GM23338 (cell line): Measurements from ENCODE around the gene PEA15. TPM values are rescaled to one million over a fixed set of nuclear protein-coding genes. Genes with fewer than 3 reads are reported as not detected.

Source experiments
- ATAC-seq: fragments of 200-7000 bp; cut with Tn5 transposase; 3 replicates; pipeline ENCODE4 v1.9.1; 2020
- DNase-seq: peaks from one replicate; pipeline ENCODE4 v3.0.0-alpha.2; 2015; ENCODE audit warnings: low spot score
- H2AFZ ChIP-seq: fragments of 200-600 bp; sonication (generic); 2 replicates; pipeline ENCODE4 v1.8.0; 2016; ENCODE audit warnings: antibody characterized with exemption, mild to moderate bottlenecking, moderate library complexity
- H3F3A ChIP-seq: fragments of 200-600 bp; sonication (generic); replicated peaks from 2 replicates; pipeline ENCODE4 v1.8.0; 2017; ENCODE audit warnings: antibody characterized with exemption, mixed run types, low read depth
- H3K27ac ChIP-seq: fragments of 200-600 bp; sonication (generic); 2 replicates; pipeline ENCODE4 v1.6.1; 2016; ENCODE audit warnings: low read depth
- H3K27me3 ChIP-seq: fragments of 200-600 bp; sonication (generic); 2 replicates; pipeline ENCODE4 v1.8.0; 2016; ENCODE audit warnings: mild to moderate bottlenecking, mixed run types, moderate library complexity; ENCODE audit not compliant: insufficient read depth
- H3K36me3 ChIP-seq: fragments of 200-600 bp; sonication (generic); 2 replicates; pipeline ENCODE4 v1.8.0; 2016; ENCODE audit warnings: mild to moderate bottlenecking; ENCODE audit not compliant: insufficient read depth
- H3K4me1 ChIP-seq: fragments of 200-600 bp; sonication (generic); 2 replicates; pipeline ENCODE4 v1.8.0; 2016; ENCODE audit warnings: mild to moderate bottlenecking, moderate library complexity; ENCODE audit not compliant: insufficient read depth
- H3K4me2 ChIP-seq: fragments of 200-600 bp; sonication (generic); 2 replicates; pipeline ENCODE4 v1.7.1; 2017; ENCODE audit warnings: mixed run types
- H3K4me3 ChIP-seq: fragments of 200-600 bp; sonication (generic); 2 replicates; pipeline ENCODE4 v1.6.1; 2016; ENCODE audit warnings: mixed run types
- H3K79me2 ChIP-seq: fragments of 200-600 bp; sonication (generic); replicated peaks from 2 replicates; pipeline ENCODE4 v1.8.0; 2017; ENCODE audit warnings: mild to moderate bottlenecking; ENCODE audit not compliant: insufficient read depth
- H3K9me2 ChIP-seq: fragments of 200-600 bp; sonication (generic); 2 replicates; pipeline ENCODE4 v1.8.0; 2017; ENCODE audit not compliant: insufficient read depth
- H4K20me1 ChIP-seq: fragments of 200-600 bp; sonication (generic); replicated peaks from 2 replicates; pipeline ENCODE4 v1.8.0; 2017; ENCODE audit warnings: mild to moderate bottlenecking; ENCODE audit not compliant: insufficient read depth
- H3K27ac Mint-ChIP-seq: 2 replicates; pipeline ENCODE4 v1.8.0; 2020; ENCODE audit warnings: inconsistent platforms, mild to moderate bottlenecking, moderate library complexity, mixed read lengths
- H3K27me3 Mint-ChIP-seq: 3 replicates; pipeline ENCODE4 v1.8.0; 2022; ENCODE audit warnings: low read depth, mild to moderate bottlenecking, moderate library complexity, mixed read lengths, inconsistent platforms; ENCODE audit not compliant: insufficient read depth, poor library complexity
- H3K36me3 Mint-ChIP-seq: 3 replicates; pipeline ENCODE4 v1.8.0; 2021; ENCODE audit warnings: low read depth, mild to moderate bottlenecking, inconsistent platforms, moderate library complexity, mixed read lengths
- H3K4me1 Mint-ChIP-seq: 3 replicates; pipeline ENCODE4 v1.8.0; 2020; ENCODE audit warnings: mild to moderate bottlenecking, inconsistent platforms, mixed read lengths
- H3K4me3 Mint-ChIP-seq: 3 replicates; pipeline ENCODE4 v1.8.0; 2021; ENCODE audit warnings: moderate library complexity, mild to moderate bottlenecking, inconsistent platforms, mixed read lengths
- H3K9me3 Mint-ChIP-seq: 3 replicates; pipeline ENCODE4 v1.8.0; 2020; ENCODE audit warnings: moderate library complexity, mild to moderate bottlenecking, inconsistent platforms, mixed read lengths
- CREB1 ChIP-seq: fragments of 250-450 bp; sonication (Bioruptor Pico); IDR thresholded peaks from 2 replicates; pipeline ENCODE4 v1.5.0; 2020; ENCODE audit warnings: low read depth, mild to moderate bottlenecking, moderate library complexity
- CTCF ChIP-seq, 2 experiments: fragments of 200-600 bp in 1 of 2; sonication (generic) in 1 of 2; conservative IDR thresholded peaks; 2 replicates each; pipeline versions ENCODE4 v1.5.1 to v1.6.1; 2016 to 2017; ENCODE audit warnings: antibody characterized with exemption in 2 of 2, low read depth in 2 of 2, mild to moderate bottlenecking in 2 of 2, moderate library complexity in 1 of 2
- ETS1 ChIP-seq: IDR thresholded peaks from 2 replicates; pipeline ENCODE4 v1.6.1; 2016; ENCODE audit warnings: antibody characterized with exemption
- EZH2 ChIP-seq: fragments of 200-600 bp; sonication (generic); IDR thresholded peaks from one replicate; pipeline ENCODE4 v1.8.0; 2017; ENCODE audit warnings: antibody characterized with exemption, mild to moderate bottlenecking, low read depth; ENCODE audit not compliant: unreplicated experiment
- POLR2AphosphoS5 ChIP-seq: IDR thresholded peaks from 2 replicates; pipeline ENCODE4 v1.6.1; 2016; ENCODE audit warnings: antibody characterized with exemption, low read depth
- STAT1 ChIP-seq: IDR thresholded peaks from one replicate; pipeline ENCODE4 v1.6.1; 2016; ENCODE audit warnings: antibody characterized with exemption; ENCODE audit not compliant: unreplicated experiment
- ZNF331 ChIP-seq: fragments of 250-450 bp; sonication (Bioruptor Pico); IDR thresholded peaks from 2 replicates; pipeline ENCODE4 v1.5.0; 2020; ENCODE audit warnings: low read depth, mild to moderate bottlenecking, moderate library complexity
- ZNF462 ChIP-seq: fragments of 250-450 bp; sonication (Bioruptor Pico); IDR thresholded peaks from 2 replicates; pipeline ENCODE4 v1.5.0; 2020; ENCODE audit warnings: mild to moderate bottlenecking, moderate library complexity
- polyA plus RNA-seq: library from polyadenylated mRNA; unstranded; fragments of >200 nt; fragmentation: Nextera tagmentation; extraction: Ambion mirVana; gene quantifications from 2 replicates; pipeline ENCODE4 v1.2.1, GENCODE V29; 2016
- total RNA-seq: library from RNA; depleted of rRNA; stranded (reverse); fragments of >200 nt; shearing (Covaris generic); gene quantifications from 2 replicates; pipeline ENCODE4 v1.2.3, GENCODE V29; 2014

PEA15 gene
- total and polyA plus RNA-seq, 2 experiments from 2014 or later = 60.3 to 80.8 TPM

GRCh38 chr1:160193091-160193819, 11.9 kb upstream of the PEA15 start:
- H3K27ac ChIP-seq = peak overlapping the region; percentile 80; the same call in 1 of the 2 replicates
- TF ChIP-seq STAT1 (no peak), POLR2AphosphoS5 (no peak), CREB1 (CRISPR knock-in tag) (peak; percentile 39; the same call in 1 of the 2 replicates), EZH2 (no peak), ZNF331 (no peak), CTCF (conservative IDR thresholded peaks at IDR 0.05; ENCODE audit: low read depth in 2 of 2) (peak; percentile 99), ETS1 (no peak), ZNF462 (no peak)
- peak; percentile 88 for ATAC-seq
- Mint-ChIP-seq H3K9me3 (no peaks in the 10 kb centered on the region), H3K4me3 (no peak overlapping the region), H3K36me3 (no peaks in the 10 kb centered on the region), H3K27me3 (no peaks in the 10 kb centered on the region), H3K4me1 (peaks cover 6% of the 10 kb centered on the region), H3K27ac (no peak overlapping the region)
- H3K27me3 ChIP-seq = no peaks in the 10 kb centered on the region
- H3K79me2 ChIP-seq = no peaks in the 10 kb centered on the region
- H3K4me3 ChIP-seq = peak overlapping the region; percentile 38
- no peaks in the 10 kb centered on the region for H3K36me3 ChIP-seq
- DNase-seq = peak; percentile 98
- peaks cover 8% of the 10 kb centered on the region; the same call in 1 of the 2 replicates for H3K9me2 ChIP-seq
- no peaks in the 10 kb centered on the region for H4K20me1 ChIP-seq
- peak overlapping the region; percentile 95 for H2AFZ ChIP-seq
- H3K4me1 ChIP-seq = peaks cover 29% of the 10 kb centered on the region
- H3K4me2 ChIP-seq = peak overlapping the region; percentile 74
- 0 out of 2 replicates have a peak, but pooled peaks cover 9% of the 10 kb centered on the region for H3F3A ChIP-seq
